ENCODE data around the gene CSK.

CSK gene

DNA sequence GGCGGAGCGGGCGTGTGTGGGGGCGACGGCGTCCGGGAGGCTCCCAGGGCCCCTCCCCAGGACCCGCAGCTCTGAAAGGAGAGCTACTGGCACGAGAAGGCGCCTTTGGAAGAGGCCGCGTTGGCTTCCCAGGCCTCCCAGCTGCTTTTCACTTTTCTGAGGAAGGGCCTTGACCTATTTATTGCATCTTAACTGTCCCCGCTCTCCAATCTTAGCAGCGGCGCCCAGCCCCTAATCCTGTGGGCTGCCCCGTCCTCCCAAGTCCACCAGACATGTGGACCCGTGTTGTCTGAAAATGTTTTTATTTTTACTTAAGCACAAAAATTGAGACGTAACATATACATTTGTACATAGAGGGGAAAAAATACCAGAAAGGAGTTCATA lies 61.6 kb downstream of the CSK start:
- DNase-seq (ENCODE audit: low spot score), result no peak

DNA sequence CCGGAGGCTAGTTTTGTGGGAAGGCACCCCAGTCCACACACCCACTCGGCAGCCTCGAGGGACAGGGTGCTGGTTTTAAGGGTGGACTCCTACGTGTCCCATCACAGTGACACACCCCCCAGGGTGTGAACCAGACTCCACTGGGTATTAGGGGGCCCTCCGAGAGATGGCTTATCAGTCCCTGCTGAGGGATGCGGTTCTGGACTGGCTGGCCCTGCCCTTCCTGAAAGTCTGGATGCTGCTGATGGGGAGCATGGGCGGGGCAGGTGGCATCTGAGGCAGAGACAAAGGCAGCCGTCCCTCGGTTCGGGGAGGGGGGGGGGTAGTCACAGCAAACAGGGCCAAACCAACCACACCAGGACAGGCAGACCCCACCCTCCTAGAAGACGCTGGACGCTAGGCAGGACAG lies 62.0 kb downstream of the CSK start:
- no peak for DNase-seq (ENCODE audit: low spot score)

DNA sequence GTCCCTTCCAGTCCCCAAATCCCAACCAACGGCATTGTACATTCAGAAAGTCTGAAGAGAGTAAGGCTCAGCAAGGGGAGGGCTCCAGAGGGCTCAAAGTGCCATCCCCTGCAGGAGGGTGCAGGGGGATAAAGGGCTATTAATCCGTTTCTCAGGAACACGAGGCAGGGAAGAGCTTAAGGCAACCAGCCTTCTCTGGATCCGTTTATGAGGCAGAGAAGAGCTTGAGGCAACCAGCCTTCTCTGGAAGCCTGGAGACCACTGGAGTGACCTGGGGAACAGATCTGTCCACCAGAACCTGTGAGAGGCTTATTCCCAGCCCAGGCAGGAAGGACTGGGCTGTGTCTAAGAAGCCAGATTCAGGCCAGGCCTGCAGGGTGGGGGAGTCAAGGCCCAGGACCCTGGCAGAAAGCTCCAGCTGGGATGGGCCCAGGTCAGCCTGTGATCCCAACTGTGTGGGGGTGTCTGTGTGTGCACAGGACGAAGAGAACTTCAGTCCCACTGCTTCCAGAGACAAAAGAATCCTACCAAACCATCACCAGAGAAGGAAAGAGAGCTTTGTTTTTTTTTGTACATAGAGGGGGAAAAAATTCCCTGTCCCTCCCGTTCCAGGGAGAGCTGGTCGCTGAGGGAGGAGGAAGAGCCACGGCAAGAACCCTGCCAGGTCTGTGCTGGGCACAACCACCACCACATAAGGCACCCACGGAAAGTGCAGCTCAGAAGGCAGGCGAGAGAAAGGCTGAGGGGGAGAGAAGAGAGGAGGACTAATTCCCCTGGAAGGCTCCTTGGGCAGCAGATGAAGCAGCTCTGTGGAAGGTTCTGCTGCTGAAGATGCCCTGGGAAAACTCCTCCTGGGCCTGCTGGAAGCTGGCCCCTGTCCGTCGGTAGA lies 62.7 kb downstream of the CSK start:
- DNase-seq (ENCODE audit: low spot score), result no peak

DNA sequence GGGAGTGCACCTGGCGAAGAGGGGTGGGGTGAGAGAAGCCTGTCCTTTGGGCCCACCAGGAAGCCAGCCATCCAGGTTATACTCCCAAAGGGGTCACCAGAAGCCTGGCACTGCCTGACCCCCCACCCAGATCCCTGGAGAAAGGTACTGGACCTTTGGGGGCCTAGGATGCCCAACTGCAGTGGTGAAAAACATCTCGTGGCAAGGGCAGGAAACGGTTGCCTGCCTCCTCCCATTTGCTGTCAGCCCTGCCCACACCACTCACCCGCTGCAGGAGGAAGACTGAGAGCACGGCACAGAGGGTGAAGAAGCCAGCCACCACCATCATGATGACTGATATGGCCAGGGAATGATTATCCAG lies 63.3 kb downstream of the CSK start:
- DNase-seq (ENCODE audit: low spot score), result no peak

DNA sequence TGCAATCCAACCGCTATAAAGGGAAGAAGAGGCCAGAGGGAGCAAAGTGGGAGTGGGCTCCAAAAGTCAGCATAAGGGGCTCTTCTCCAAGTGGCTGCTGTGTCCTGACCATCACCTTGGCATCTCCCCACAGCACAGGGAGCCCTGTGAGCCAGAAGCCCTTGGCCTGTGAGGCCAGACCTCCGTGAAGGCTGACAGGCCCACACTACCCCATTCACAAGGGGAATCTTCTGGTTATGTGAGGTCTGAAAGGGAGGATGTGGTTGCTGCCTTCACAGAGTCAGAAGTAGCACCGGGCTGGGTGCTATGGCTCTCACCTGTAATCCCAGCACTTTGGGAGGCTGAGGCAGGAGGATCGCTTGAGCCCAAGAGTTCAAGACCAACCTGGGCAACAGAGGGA lies 63.7 kb downstream of the CSK start:
- DNase-seq (ENCODE audit: low spot score), result no peak

DNA sequence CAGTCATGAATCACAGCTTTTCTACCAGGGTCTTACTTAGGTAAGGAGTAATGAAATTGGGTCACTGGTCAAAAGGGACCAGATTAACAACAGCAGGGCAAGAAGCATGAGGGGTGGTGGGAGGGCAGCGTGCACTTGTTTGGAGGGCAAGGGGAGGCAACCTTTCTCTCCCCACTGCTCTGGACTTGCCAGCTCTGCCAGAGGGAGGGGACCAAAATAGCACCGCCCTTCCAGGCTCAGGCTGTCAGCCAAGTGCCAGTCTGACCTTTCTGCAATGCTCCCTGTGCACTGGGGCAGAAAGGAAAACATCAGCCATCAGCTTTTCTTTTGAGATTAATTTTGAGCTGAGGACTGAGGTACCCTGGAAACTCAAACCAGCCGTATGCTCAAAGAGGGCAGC lies 65.6 kb downstream of the CSK start:
- no peak for DNase-seq (ENCODE audit: low spot score)

DNA sequence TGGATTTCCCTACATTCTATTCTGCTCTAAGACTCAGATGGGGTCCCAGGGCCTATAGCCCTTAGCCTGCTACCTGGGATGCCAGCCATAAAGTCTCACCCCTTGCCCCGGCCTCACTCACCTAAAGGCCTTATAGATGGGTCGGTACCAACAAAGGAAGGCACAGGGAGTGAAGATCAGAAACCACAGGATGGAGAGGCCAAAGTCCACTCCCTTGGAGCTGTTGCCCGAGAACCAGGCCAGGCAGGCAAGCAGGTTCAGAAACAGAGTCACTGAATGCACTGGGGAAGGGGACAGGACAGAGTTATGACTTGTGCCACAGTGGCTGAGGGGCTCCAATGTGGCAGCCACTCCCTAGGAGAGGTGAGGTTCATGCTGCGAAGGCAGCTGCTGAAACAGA lies 68.5 kb downstream of the CSK start:
- no peak for DNase-seq (ENCODE audit: low spot score)

DNA sequence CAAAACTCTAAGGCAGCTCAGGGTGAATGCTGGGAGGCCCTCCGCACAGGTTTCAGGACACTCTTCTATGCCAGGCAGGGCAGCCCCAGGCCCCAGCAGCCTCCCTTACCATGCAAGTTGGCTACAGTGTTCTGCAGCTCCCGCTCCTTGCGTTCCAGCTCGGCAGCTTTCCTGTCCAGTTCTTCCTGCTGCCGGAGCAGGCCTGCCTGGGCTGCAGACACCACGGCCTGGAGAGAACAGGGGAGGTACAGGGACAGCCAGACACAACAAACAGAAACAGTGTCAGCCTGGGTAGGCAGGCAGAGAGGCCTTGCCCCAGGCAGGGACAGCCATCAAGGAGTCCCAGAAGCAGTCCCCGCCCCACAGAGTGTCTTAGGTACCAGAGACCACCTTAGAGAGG lies 70.1 kb downstream of the CSK start:
- no peak for DNase-seq (ENCODE audit: low spot score)
